PC-9 (cell line): ENCODE measurements around the gene PSMD3. TPM values are rescaled to one million over a fixed set of nuclear protein-coding genes. Genes with fewer than 3 reads are reported as not detected.

Experiments used
- BruUV-seq: library from RNA; stranded (reverse); fragments of 400-500 nt; replicated peaks from 2 replicates; lab custom pipeline; 2021; lab: Mats Ljungman, UMichigan
- CTCF ChIA-PET: fragments of 300-600 bp; sonication (Branson Sonifier 250); formaldehyde crosslinking; loops from one replicate; lab custom pipeline; 2022; ENCODE audit warnings: antibody characterized with exemption; lab: Charles Lee
- POLR2A ChIA-PET: fragments of 300-600 bp; sonication (Branson Sonifier 250); formaldehyde crosslinking; loops from one replicate; lab custom pipeline; 2022; ENCODE audit warnings: antibody characterized with exemption; ENCODE audit not compliant: unreplicated experiment; lab: Charles Lee
- DNase-seq, 2 experiments: peaks; one replicate each; pipeline versions ENCODE4 v3.0.0 to v3.0.0-alpha.2; 2015 to 2022; ENCODE audit warnings: mixed read lengths in 1 of 2
- H2AFZ ChIP-seq: fragments of 200-600 bp; sonication (generic); 2 replicates; pipeline ENCODE4 v1.8.1; 2017; ENCODE audit warnings: antibody characterized with exemption
- H3F3A ChIP-seq: fragments of 200-600 bp; sonication (generic); 2 replicates; pipeline ENCODE4 v1.8.1; 2017; ENCODE audit warnings: antibody characterized with exemption, mild to moderate bottlenecking, low read depth; ENCODE audit not compliant: insufficient read depth
- H3K27ac ChIP-seq: fragments of 200-600 bp; sonication (generic); 2 replicates; pipeline ENCODE4 v1.6.1; 2016; ENCODE audit warnings: mixed run types
- H3K27me3 ChIP-seq: fragments of 200-600 bp; sonication (generic); 2 replicates; pipeline ENCODE4 v1.6.1; 2016; ENCODE audit warnings: low read depth, mixed run types; ENCODE audit not compliant: insufficient read depth
- H3K36me3 ChIP-seq: fragments of 200-600 bp; sonication (generic); 2 replicates; pipeline ENCODE4 v1.6.1; 2016; ENCODE audit warnings: low read depth, mixed run types
- H3K4me1 ChIP-seq: fragments of 200-600 bp; sonication (generic); replicated peaks from 2 replicates; pipeline ENCODE4 v1.6.1; 2016; ENCODE audit warnings: mixed run types; ENCODE audit not compliant: insufficient read depth
- H3K4me2 ChIP-seq: fragments of 200-600 bp; sonication (generic); 2 replicates; pipeline ENCODE4 v1.6.1; 2017; ENCODE audit warnings: mixed run types
- H3K4me3 ChIP-seq: fragments of 200-600 bp; sonication (generic); 2 replicates; pipeline ENCODE4 v1.6.1; 2016; ENCODE audit warnings: mixed run types
- H3K79me2 ChIP-seq: fragments of 200-600 bp; sonication (generic); 2 replicates; pipeline ENCODE4 v1.6.1; 2017; ENCODE audit warnings: low read depth, mixed run types
- H3K9me2 ChIP-seq: fragments of 200-600 bp; sonication (generic); 2 replicates; pipeline ENCODE4 v1.8.1; 2017; ENCODE audit warnings: mild to moderate bottlenecking; ENCODE audit not compliant: insufficient read depth
- H3K9me3 ChIP-seq: fragments of 200-600 bp; sonication (generic); 2 replicates; pipeline ENCODE4 v1.8.1; 2016; ENCODE audit warnings: low read depth; ENCODE audit not compliant: insufficient read depth
- H4K20me1 ChIP-seq: fragments of 200-600 bp; sonication (generic); 2 replicates; pipeline ENCODE4 v1.8.1; 2017; ENCODE audit not compliant: insufficient read depth
- CTCF ChIP-seq: fragments of 200-600 bp; sonication (generic); conservative IDR thresholded peaks from 2 replicates; pipeline ENCODE4 v1.6.1; 2017; ENCODE audit warnings: mixed run types, antibody characterized with exemption, mild to moderate bottlenecking, moderate library complexity
- EZH2 ChIP-seq: fragments of 200-600 bp; sonication (generic); IDR thresholded peaks from 2 replicates; pipeline ENCODE4 v1.8.0; 2017; ENCODE audit warnings: antibody characterized with exemption, low read depth
- intact Hi-C: fragments of 100-400 bp; cut with micrococcal nuclease; formaldehyde crosslinking; loops from one replicate; pipeline ENCODE4 v1.10.0; 2022; ENCODE audit not compliant: unreplicated experiment
- total RNA-seq: library from RNA; stranded (reverse); gene quantifications from 2 replicates; pipeline ENCODE4 v1.2.3, GENCODE V29; 2021

PSMD3 gene
- total RNA-seq, 1 experiment from 2014 or later: 130 TPM

DNA sequence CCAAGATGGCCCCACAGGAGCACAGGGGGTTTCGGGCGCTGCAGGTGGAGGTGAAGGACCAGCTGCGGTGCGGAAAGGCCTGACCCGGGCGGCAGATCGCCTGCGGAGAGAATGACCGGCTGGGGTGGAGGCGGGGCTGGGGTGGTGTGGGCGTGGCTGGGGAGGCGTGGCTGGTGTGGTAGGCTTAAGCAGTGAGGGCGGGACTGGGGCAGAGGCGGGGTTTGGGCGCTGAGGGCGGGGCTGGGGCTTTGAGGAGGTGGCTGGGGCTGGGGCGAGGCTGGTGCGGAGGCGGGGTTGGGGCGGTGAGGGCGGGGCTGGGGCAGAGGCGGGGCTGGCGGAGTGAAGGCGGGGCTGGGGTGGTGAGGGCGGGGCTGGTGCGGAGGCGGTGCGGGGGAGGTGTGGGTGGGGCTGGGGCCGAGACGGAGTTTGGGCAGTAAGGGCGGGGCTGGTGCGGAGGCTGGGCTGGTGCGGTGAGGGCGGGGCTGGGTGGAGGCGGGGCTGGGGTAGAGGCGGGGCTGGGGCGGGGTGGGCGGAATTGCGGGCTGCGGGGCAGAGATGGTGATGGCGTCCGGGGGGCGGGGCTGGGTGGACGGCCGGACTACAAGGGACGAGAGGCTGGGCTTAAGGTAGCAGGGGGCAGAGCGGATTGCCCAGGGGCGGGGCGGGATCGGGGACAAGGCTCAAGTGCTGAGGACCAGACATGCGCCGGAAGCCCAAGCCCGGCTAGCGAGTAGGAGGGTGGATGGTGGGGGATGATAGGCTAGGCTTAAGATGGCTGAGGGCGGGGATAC, 27.7 kb upstream of the PSMD3 start:
- Histone ChIP-seq H3K4me1 (peaks cover 20% of the 10 kb centered on the region), H3K9me2 (no peaks in the 10 kb centered on the region), H3K36me3 (no peaks in the 10 kb centered on the region), H3K4me2 (peak overlapping the region; percentile 77), H3K9me3 (no peaks in the 10 kb centered on the region), H4K20me1 (no peaks in the 10 kb centered on the region), H3K27ac (no peak overlapping the region), H2AFZ (peak overlapping the region; percentile 73), H3K4me3 (peak overlapping the region; percentile 41; the same call in 1 of the 2 replicates), H3F3A (peaks cover 14% of the 10 kb centered on the region; the same call in 1 of the 2 replicates), H3K27me3 (no peaks in the 10 kb centered on the region), H3K79me2 (no peaks in the 10 kb centered on the region)
- POLR2A ChIA-PET: interaction anchor here (0.6 to 0.7 kb wide), 4 partner anchors 136 to 1034 kb away, joined by 5 to 8 read pairs (median 6); no protein-coding TSS in a partner anchor
- TF ChIP-seq CTCF: no peak
- intact Hi-C loops: loop anchor here (10.0 kb wide), 1 partner anchor 198 kb away; no protein-coding TSS in a partner anchor
- peak; percentile 80 to 88 for DNase-seq
- BruUV-seq: no TSS peak
- CTCF ChIA-PET: interaction anchor here (0.6 kb wide), 2 partner anchors 160 to 320 kb away, joined by 7 to 10 read pairs; no protein-coding TSS in a partner anchor

DNA sequence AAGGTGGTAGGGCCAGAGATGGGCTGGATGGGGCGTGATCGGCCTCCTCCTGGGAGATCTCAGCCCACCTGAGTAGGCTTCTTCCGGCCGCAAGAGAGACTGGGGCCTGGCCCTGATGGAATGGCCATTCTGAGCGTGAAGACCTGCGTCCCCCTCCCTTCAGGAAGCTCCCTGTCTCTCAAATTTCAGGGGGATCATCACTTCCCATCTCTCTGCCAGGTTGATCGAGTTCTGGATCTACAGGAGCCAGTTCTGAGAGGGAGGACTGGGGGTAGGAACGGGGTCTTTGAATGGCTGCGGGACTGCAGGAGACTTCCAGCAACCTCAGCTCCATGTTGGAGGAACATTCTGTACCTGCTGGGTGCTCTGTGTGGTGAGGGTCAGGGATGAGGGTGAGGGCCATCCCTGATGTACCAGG, 27.1 kb upstream of the PSMD3 start:
- POLR2A ChIA-PET: interaction anchor here (0.6 to 0.7 kb wide), 3 partner anchors 137 to 279 kb away, joined by 6 to 8 read pairs (median 7); no protein-coding TSS in a partner anchor

More for the DNA sequence above, 27.1 kb upstream of the PSMD3 start:
- BruUV-seq: TSS peak; percentile 63
- peaks cover 15% of the 10 kb centered on the region for H3K4me1 ChIP-seq
- no peaks in the 10 kb centered on the region for H3K36me3 ChIP-seq
- no peaks in the 10 kb centered on the region for H3K79me2 ChIP-seq
- H4K20me1 ChIP-seq: no peaks in the 10 kb centered on the region
- H3K9me3 ChIP-seq: no peaks in the 10 kb centered on the region
- intact Hi-C loops: loop anchor here (10.0 kb wide), 1 partner anchor 199 kb away; no protein-coding TSS in a partner anchor
- H3K9me2 ChIP-seq: no peaks in the 10 kb centered on the region
- no peak overlapping the region for H3K27ac ChIP-seq
- H3K27me3 ChIP-seq: no peaks in the 10 kb centered on the region
- peak overlapping the region; percentile 54 for H3K4me2 ChIP-seq
- CTCF ChIA-PET: no interaction called here
- no peak for DNase-seq
- H3K4me3 ChIP-seq: peak overlapping the region; percentile 13; the same call in 1 of the 2 replicates
- H3F3A ChIP-seq: peaks cover 13% of the 10 kb centered on the region; the same call in 1 of the 2 replicates
- H2AFZ ChIP-seq: peak overlapping the region; percentile 66; the same call in 1 of the 2 replicates
- TF ChIP-seq EZH2 (no peak), CTCF (no peak)
